ENCODE results near the gene TUBGCP3.

DNA sequence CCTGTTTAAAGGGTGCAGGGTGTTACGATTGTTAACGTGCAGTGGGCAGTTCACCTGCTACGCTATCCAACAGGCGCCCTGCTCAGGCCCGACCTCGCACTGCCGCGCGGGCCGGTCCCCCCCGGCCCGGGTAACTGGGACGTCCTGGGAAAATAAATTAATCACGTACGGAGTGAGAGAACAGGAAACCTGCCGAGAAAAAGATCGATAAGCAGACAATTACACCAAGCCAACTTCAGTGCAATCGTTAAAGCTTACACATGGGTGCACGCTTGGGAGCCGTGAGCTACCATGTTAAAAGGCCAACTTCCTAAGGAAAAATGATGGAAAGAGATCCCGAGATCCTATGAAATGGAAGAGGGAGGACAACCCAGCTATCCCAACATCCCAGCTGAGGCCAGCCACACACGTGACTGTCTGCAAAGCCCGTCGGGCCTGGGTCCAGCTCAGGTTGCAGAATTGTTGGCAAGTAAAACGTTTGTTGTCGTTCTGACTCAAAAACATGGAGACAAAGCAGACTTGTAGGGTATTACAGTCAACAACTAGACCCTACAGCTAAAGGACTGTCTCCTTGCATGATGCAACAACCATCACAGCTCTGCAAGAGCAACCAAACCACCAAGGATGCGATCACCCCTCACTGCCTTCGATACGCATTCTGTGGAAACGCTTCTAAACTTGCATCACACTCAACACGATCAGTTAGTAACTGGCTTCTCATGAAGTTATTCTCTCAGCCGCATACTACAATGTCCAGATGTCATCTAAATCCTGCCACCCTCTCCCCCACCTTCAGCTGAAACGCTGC, 741 bp upstream of the TUBGCP3 start:
- TF ChIP-seq, protein P1, sequence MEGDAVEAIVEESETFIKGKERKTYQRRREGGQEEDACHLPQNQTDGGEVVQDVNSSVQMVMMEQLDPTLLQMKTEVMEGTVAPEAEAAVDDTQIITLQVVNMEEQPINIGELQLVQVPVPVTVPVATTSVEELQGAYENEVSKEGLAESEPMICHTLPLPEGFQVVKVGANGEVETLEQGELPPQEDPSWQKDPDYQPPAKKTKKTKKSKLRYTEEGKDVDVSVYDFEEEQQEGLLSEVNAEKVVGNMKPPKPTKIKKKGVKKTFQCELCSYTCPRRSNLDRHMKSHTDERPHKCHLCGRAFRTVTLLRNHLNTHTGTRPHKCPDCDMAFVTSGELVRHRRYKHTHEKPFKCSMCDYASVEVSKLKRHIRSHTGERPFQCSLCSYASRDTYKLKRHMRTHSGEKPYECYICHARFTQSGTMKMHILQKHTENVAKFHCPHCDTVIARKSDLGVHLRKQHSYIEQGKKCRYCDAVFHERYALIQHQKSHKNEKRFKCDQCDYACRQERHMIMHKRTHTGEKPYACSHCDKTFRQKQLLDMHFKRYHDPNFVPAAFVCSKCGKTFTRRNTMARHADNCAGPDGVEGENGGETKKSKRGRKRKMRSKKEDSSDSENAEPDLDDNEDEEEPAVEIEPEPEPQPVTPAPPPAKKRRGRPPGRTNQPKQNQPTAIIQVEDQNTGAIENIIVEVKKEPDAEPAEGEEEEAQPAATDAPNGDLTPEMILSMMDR (IDR thresholded peaks at IDR 0.05; ENCODE audit: low read depth, low read length, poor library complexity, severe bottlenecking): no peak
- no peak for TF ChIP-seq EZH2phosphoT487 (IDR thresholded peaks at IDR 0.05; ENCODE audit: borderline replicate concordance, low read length)

All from DOHH2 (cell line).